Vagina (tissue), 2 donors: Measurements from ENCODE around the gene WRAP53. TPM values are rescaled to one million over a fixed set of nuclear protein-coding genes. Genes with fewer than 3 reads are reported as not detected.

ENCODE experiments used
- DNase-seq, 2 donors: peaks; one replicate each; pipeline ENCODE4 v3.0.0-alpha.2; 2017; ENCODE audit errors: extremely low spot score in 2 of 2
- H3K27ac ChIP-seq: fragments of 200-600 bp; sonication (generic); one replicate; pipeline ENCODE4 v1.5.1; 2019
- H3K27me3 ChIP-seq: fragments of 200-600 bp; sonication (generic); one replicate; pipeline ENCODE4 v1.5.1; 2019
- H3K36me3 ChIP-seq, 2 donors: fragments of 200-600 bp; sonication (generic); one replicate each; pipeline ENCODE4 v1.5.1; 2017 to 2019
- H3K4me1 ChIP-seq: fragments of 200-600 bp; sonication (generic); one replicate; pipeline ENCODE4 v1.5.1; 2019
- H3K4me3 ChIP-seq, 2 donors: fragments of 200-600 bp; sonication (generic); 1 replicate in 1 of 2; 2 replicates in 1 of 2; pipeline ENCODE4 v1.5.1; 2016 to 2019
- H3K9me3 ChIP-seq: fragments of 200-600 bp; sonication (generic); one replicate; pipeline ENCODE4 v1.5.1; 2019
- CTCF ChIP-seq, 3 experiments: fragments of 450-650 bp in 2 of 3; fragments of 200-600 bp in 1 of 3; sonication (generic) in 1 of 3; IDR thresholded peaks; one replicate each; pipeline ENCODE4 v1.5.1; 2017 to 2019; ENCODE audit warnings: antibody characterized with exemption in 3 of 3, mild to moderate bottlenecking in 2 of 3, moderate library complexity in 2 of 3
- POLR2A ChIP-seq, 2 donors: fragments of 450-650 bp; IDR thresholded peaks; one replicate each; pipeline ENCODE4 v1.6.1; 2017; ENCODE audit warnings: antibody characterized with exemption in 2 of 2, mild to moderate bottlenecking in 2 of 2, moderate library complexity in 2 of 2
- POLR2AphosphoS5 ChIP-seq, 2 donors: sonication (generic); formaldehyde crosslinking; IDR thresholded peaks; one replicate each; pipeline ENCODE4 v1.9.0; 2017; ENCODE audit warnings: antibody characterized with exemption in 2 of 2, mild to moderate bottlenecking in 2 of 2, low read depth in 1 of 2; ENCODE audit not compliant: insufficient read depth in 1 of 2
- intact Hi-C: fragments of 100-400 bp; cut with DNase I; formaldehyde crosslinking; loops from one replicate; pipeline ENCODE4 v1.15.1; 2023
- total RNA-seq: library from RNA; depleted of rRNA; stranded (reverse); fragments of >200 nt; gene quantifications from one replicate; pipeline ENCODE4 v1.2.3, GENCODE V29; 2016

WRAP53 gene
- total RNA-seq, 1 donor from 2014 or later, result 7.6 TPM

GRCh38 chr17:7707858-7708750 is 19.8 kb downstream of the WRAP53 start:
- H3K4me3 ChIP-seq, result no peak overlapping the region
- no peaks in the 10 kb centered on the region for H3K9me3 ChIP-seq
- H3K36me3 ChIP-seq, result no peaks in the 10 kb centered on the region
- DNase-seq, result no peak
- H3K27ac ChIP-seq, result no peak overlapping the region
- peaks cover 24% of the 10 kb centered on the region for H3K4me1 ChIP-seq
- intact Hi-C loops, result no loop called here
- H3K27me3 ChIP-seq, result peaks cover 6% of the 10 kb centered on the region
- no peak for TF ChIP-seq POLR2A (IDR thresholded peaks at IDR 0.05)
- TF ChIP-seq CTCF (IDR thresholded peaks at IDR 0.05), result no peak
- TF ChIP-seq POLR2AphosphoS5 (IDR thresholded peaks at IDR 0.05; ENCODE audit: insufficient read depth in 1 of 2, low read depth in 1 of 2), result no peak

GRCh38 chr17:7709031-7709430 is 20.8 kb downstream of the WRAP53 start:
- intact Hi-C loops, result no loop called here
- Histone ChIP-seq H3K27me3 (peaks cover 6% of the 10 kb centered on the region), H3K27ac (no peak overlapping the region), H3K36me3 (no peaks in the 10 kb centered on the region), H3K4me1 (peaks cover 19% of the 10 kb centered on the region), H3K4me3 (no peak overlapping the region), H3K9me3 (no peaks in the 10 kb centered on the region)
- no peak for DNase-seq
- TF ChIP-seq POLR2A (IDR thresholded peaks at IDR 0.05) (no peak), POLR2AphosphoS5 (IDR thresholded peaks at IDR 0.05; ENCODE audit: insufficient read depth in 1 of 2, low read depth in 1 of 2) (no peak), CTCF (IDR thresholded peaks at IDR 0.05) (no peak)

GRCh38 chr17:7710301-7710700 is 22.0 kb downstream of the WRAP53 start:
- intact Hi-C loops, result no loop called here
- Histone ChIP-seq H3K36me3 (no peaks in the 10 kb centered on the region), H3K4me1 (peaks cover 6% of the 10 kb centered on the region), H3K27ac (no peak overlapping the region), H3K4me3 (no peak overlapping the region), H3K9me3 (no peaks in the 10 kb centered on the region), H3K27me3 (peaks cover 3% of the 10 kb centered on the region)
- TF ChIP-seq POLR2A (IDR thresholded peaks at IDR 0.05), result no peak
- no peak for TF ChIP-seq CTCF (IDR thresholded peaks at IDR 0.05)
- no peak for TF ChIP-seq POLR2AphosphoS5 (IDR thresholded peaks at IDR 0.05; ENCODE audit: insufficient read depth in 1 of 2, low read depth in 1 of 2)
- no peak for DNase-seq

GRCh38 chr17:7711051-7711755 is 22.9 kb downstream of the WRAP53 start:
- Histone ChIP-seq H3K4me3 (no peak overlapping the region), H3K4me1 (peaks cover 3% of the 10 kb centered on the region), H3K27me3 (no peaks in the 10 kb centered on the region), H3K36me3 (no peaks in the 10 kb centered on the region), H3K27ac (no peak overlapping the region), H3K9me3 (no peaks in the 10 kb centered on the region)
- intact Hi-C loops, result no loop called here
- TF ChIP-seq CTCF (IDR thresholded peaks at IDR 0.05) (no peak), POLR2A (IDR thresholded peaks at IDR 0.05) (no peak), POLR2AphosphoS5 (IDR thresholded peaks at IDR 0.05; ENCODE audit: insufficient read depth in 1 of 2, low read depth in 1 of 2) (no peak)
- no peak for DNase-seq
